Gastrocnemius medialis (tissue), 4 donors: ENCODE data around the gene GALNT11.

Experiments
- POLR2A ChIP-seq, 2 donors: fragments of 450-650 bp; IDR thresholded peaks; one replicate each; pipeline ENCODE4 v1.6.1; 2017; ENCODE audit warnings: antibody characterized with exemption in 2 of 2, mild to moderate bottlenecking in 2 of 2, moderate library complexity in 2 of 2
- TF ChIP-seq, protein P1 (sequence below), 5 experiments: fragments of 450-650 bp in 3 of 5; fragments of 200-600 bp in 2 of 5; sonication (generic) in 2 of 5; IDR thresholded peaks in 4 of 5; conservative IDR thresholded peaks in 1 of 5; 1 replicate in 4 of 5; 2 replicates in 1 of 5; pipeline ENCODE4 v1.5.1; 2016 to 2019; ENCODE audit warnings: antibody characterized with exemption in 5 of 5, mild to moderate bottlenecking in 3 of 5, moderate library complexity in 3 of 5

DNA sequence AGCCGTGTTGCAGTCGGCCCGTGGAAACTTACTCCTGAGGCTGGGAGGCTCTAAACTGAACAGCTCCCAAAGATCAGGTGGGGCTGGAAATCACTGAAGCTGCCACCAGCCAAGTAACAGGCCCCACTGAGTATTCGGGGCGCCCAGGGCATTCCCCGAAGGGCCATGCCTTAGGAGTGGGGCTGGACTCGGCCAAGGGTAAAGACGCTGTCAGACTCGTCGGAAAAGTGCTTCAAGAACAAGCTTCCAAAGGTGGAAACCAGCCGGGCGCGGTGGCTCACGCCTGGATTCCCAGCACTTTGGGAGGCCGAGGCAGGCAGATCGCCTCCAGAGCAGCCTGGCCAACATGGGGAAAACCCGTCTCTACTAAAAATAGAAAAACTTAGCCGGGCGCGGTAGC is 102.8 kb downstream of the GALNT11 start:
- TF ChIP-seq, protein P1, sequence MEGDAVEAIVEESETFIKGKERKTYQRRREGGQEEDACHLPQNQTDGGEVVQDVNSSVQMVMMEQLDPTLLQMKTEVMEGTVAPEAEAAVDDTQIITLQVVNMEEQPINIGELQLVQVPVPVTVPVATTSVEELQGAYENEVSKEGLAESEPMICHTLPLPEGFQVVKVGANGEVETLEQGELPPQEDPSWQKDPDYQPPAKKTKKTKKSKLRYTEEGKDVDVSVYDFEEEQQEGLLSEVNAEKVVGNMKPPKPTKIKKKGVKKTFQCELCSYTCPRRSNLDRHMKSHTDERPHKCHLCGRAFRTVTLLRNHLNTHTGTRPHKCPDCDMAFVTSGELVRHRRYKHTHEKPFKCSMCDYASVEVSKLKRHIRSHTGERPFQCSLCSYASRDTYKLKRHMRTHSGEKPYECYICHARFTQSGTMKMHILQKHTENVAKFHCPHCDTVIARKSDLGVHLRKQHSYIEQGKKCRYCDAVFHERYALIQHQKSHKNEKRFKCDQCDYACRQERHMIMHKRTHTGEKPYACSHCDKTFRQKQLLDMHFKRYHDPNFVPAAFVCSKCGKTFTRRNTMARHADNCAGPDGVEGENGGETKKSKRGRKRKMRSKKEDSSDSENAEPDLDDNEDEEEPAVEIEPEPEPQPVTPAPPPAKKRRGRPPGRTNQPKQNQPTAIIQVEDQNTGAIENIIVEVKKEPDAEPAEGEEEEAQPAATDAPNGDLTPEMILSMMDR (IDR thresholded peaks at IDR 0.05 in 4 of 5, conservative IDR thresholded peaks at IDR 0.05 in 1 of 5) = no peak
- TF ChIP-seq POLR2A (IDR thresholded peaks at IDR 0.05) = no peak
